PC-9 (cell line): ENCODE measurements around the gene ENTPD5. TPM values are rescaled to one million over a fixed set of nuclear protein-coding genes. Genes with fewer than 3 reads are reported as not detected.

Experiments
- BruUV-seq: library from RNA; stranded (reverse); fragments of 400-500 nt; replicated peaks from 2 replicates; lab custom pipeline; 2021; lab: Mats Ljungman, UMichigan
- CTCF ChIA-PET: fragments of 300-600 bp; sonication (Branson Sonifier 250); formaldehyde crosslinking; loops from one replicate; lab custom pipeline; 2022; ENCODE audit warnings: antibody characterized with exemption; lab: Charles Lee
- POLR2A ChIA-PET: fragments of 300-600 bp; sonication (Branson Sonifier 250); formaldehyde crosslinking; loops from one replicate; lab custom pipeline; 2022; ENCODE audit warnings: antibody characterized with exemption; ENCODE audit not compliant: unreplicated experiment; lab: Charles Lee
- DNase-seq, 2 experiments: peaks; one replicate each; pipeline versions ENCODE4 v3.0.0 to v3.0.0-alpha.2; 2015 to 2022; ENCODE audit warnings: mixed read lengths in 1 of 2
- H2AFZ ChIP-seq: fragments of 200-600 bp; sonication (generic); 2 replicates; pipeline ENCODE4 v1.8.1; 2017; ENCODE audit warnings: antibody characterized with exemption
- H3F3A ChIP-seq: fragments of 200-600 bp; sonication (generic); 2 replicates; pipeline ENCODE4 v1.8.1; 2017; ENCODE audit warnings: antibody characterized with exemption, mild to moderate bottlenecking, low read depth; ENCODE audit not compliant: insufficient read depth
- H3K27ac ChIP-seq: fragments of 200-600 bp; sonication (generic); 2 replicates; pipeline ENCODE4 v1.6.1; 2016; ENCODE audit warnings: mixed run types
- H3K27me3 ChIP-seq: fragments of 200-600 bp; sonication (generic); 2 replicates; pipeline ENCODE4 v1.6.1; 2016; ENCODE audit warnings: low read depth, mixed run types; ENCODE audit not compliant: insufficient read depth
- H3K36me3 ChIP-seq: fragments of 200-600 bp; sonication (generic); 2 replicates; pipeline ENCODE4 v1.6.1; 2016; ENCODE audit warnings: low read depth, mixed run types
- H3K4me1 ChIP-seq: fragments of 200-600 bp; sonication (generic); replicated peaks from 2 replicates; pipeline ENCODE4 v1.6.1; 2016; ENCODE audit warnings: mixed run types; ENCODE audit not compliant: insufficient read depth
- H3K4me2 ChIP-seq: fragments of 200-600 bp; sonication (generic); 2 replicates; pipeline ENCODE4 v1.6.1; 2017; ENCODE audit warnings: mixed run types
- H3K4me3 ChIP-seq: fragments of 200-600 bp; sonication (generic); 2 replicates; pipeline ENCODE4 v1.6.1; 2016; ENCODE audit warnings: mixed run types
- H3K79me2 ChIP-seq: fragments of 200-600 bp; sonication (generic); 2 replicates; pipeline ENCODE4 v1.6.1; 2017; ENCODE audit warnings: low read depth, mixed run types
- H3K9me2 ChIP-seq: fragments of 200-600 bp; sonication (generic); 2 replicates; pipeline ENCODE4 v1.8.1; 2017; ENCODE audit warnings: mild to moderate bottlenecking; ENCODE audit not compliant: insufficient read depth
- H3K9me3 ChIP-seq: fragments of 200-600 bp; sonication (generic); 2 replicates; pipeline ENCODE4 v1.8.1; 2016; ENCODE audit warnings: low read depth; ENCODE audit not compliant: insufficient read depth
- H4K20me1 ChIP-seq: fragments of 200-600 bp; sonication (generic); 2 replicates; pipeline ENCODE4 v1.8.1; 2017; ENCODE audit not compliant: insufficient read depth
- CTCF ChIP-seq: fragments of 200-600 bp; sonication (generic); conservative IDR thresholded peaks from 2 replicates; pipeline ENCODE4 v1.6.1; 2017; ENCODE audit warnings: mixed run types, antibody characterized with exemption, mild to moderate bottlenecking, moderate library complexity
- intact Hi-C: fragments of 100-400 bp; cut with micrococcal nuclease; formaldehyde crosslinking; loops from one replicate; pipeline ENCODE4 v1.10.0; 2022; ENCODE audit not compliant: unreplicated experiment
- total RNA-seq: library from RNA; stranded (reverse); gene quantifications from 2 replicates; pipeline ENCODE4 v1.2.3, GENCODE V29; 2021

Gene ENTPD5
- total RNA-seq, 1 experiment from 2014 or later = 12.3 TPM

GRCh38 chr14:73909681-73910080, 109.4 kb downstream of the ENTPD5 start:
- intact Hi-C loops = no loop called here

More at GRCh38 chr14:73909681-73910080, 109.4 kb downstream of the ENTPD5 start:
- no peaks in the 10 kb centered on the region for H3K79me2 ChIP-seq
- no TSS peak for BruUV-seq
- no peak overlapping the region for H3K4me2 ChIP-seq
- H3K9me3 ChIP-seq = no peaks in the 10 kb centered on the region
- ChIA-PET CTCF (no interaction called here), POLR2A (interaction anchor here (0.6 kb wide), 1 partner anchor 23 kb away, joined by 3 read pairs; the partner anchor contains the start of gene ZNF410)
- no peak for DNase-seq
- H3K4me3 ChIP-seq = no peak overlapping the region
- no peak for TF ChIP-seq CTCF
- no peak overlapping the region for H3K27ac ChIP-seq
- no peaks in the 10 kb centered on the region for H3K9me2 ChIP-seq
- H4K20me1 ChIP-seq = no peaks in the 10 kb centered on the region; the same call in 1 of the 2 replicates
- peaks cover 55% of the 10 kb centered on the region for H3K36me3 ChIP-seq
- peaks cover 9% of the 10 kb centered on the region for H3F3A ChIP-seq
- H3K27me3 ChIP-seq = no peaks in the 10 kb centered on the region
- H2AFZ ChIP-seq = no peak overlapping the region
- no peaks in the 10 kb centered on the region for H3K4me1 ChIP-seq

Other genes starting within 250 kb of the ENTPD5 start
- 19.5 and 21.8 TPM in 2 replicates for gene PTGR2, start 167.5 kb downstream of the ENTPD5 start, total RNA-seq
- 38.6 and 40.2 TPM in 2 replicates for gene ZNF410, start 132.4 kb downstream of the ENTPD5 start, total RNA-seq
- 1.6 TPM in 2 replicates for gene FAM161B, start 69.2 kb downstream of the ENTPD5 start, total RNA-seq
- 25.4 and 25.7 TPM in 2 replicates for gene COQ6, start 69.0 kb downstream of the ENTPD5 start, total RNA-seq
- gene BBOF1, start 61 bp upstream of the ENTPD5 start, total RNA-seq = 5.5 and 6.8 TPM in 2 replicates
- gene ALDH6A1, start 65.2 kb upstream of the ENTPD5 start, total RNA-seq = 53.1 and 54.5 TPM in 2 replicates
- gene LIN52, start 65.7 kb upstream of the ENTPD5 start, total RNA-seq = 18.8 TPM in 2 replicates
- gene VSX2, start 220.2 kb upstream of the ENTPD5 start, total RNA-seq = not detected in 2 replicates